Renal cortex interstitium (tissue), 11 donors: Measurements from ENCODE around the gene UBE2H. TPM values are rescaled to one million over a fixed set of nuclear protein-coding genes. Genes with fewer than 3 reads are reported as not detected.
"Not testable (repeated sequence)": the region's sequence is repeated elsewhere in the genome, so short reads cannot be mapped to it uniquely, and the experiment has no call there.

Experiments used
- DNase-seq, 11 donors: peaks; one replicate each; pipeline ENCODE4 v3.0.0-alpha.2; 2013; ENCODE audit warnings: low read depth in 9 of 11, low spot score in 4 of 11; ENCODE audit errors: extremely low read depth in 1 of 11
- polyA plus RNA-seq, 3 donors: library from polyadenylated mRNA; unstranded; fragments of 120-200 nt; gene quantifications; one replicate each; pipeline ENCODE4 v1.2.1, GENCODE V29; 2013; ENCODE audit not compliant: insufficient read length in 3 of 3

Gene UBE2H
- polyA plus RNA-seq, 3 donors = 110 to 126 (median 115) TPM

GRCh38 chr7:129804890-129805719 lies 147.7 kb downstream of the UBE2H start:
- no peak for DNase-seq

- DNase-seq = no peak
Measured at GRCh38 chr7:129804111-129804889, 148.5 kb downstream of the UBE2H start.

GRCh38 chr7:129803546-129804081 lies 149.1 kb downstream of the UBE2H start:
- no peak for DNase-seq

- DNase-seq = no peak
Measured at GRCh38 chr7:129801882-129802281, 150.9 kb downstream of the UBE2H start.

- no peak for DNase-seq
Measured at GRCh38 chr7:129800901-129801300, 151.9 kb downstream of the UBE2H start.

- no peak for DNase-seq
Measured at GRCh38 chr7:129799350-129799955, 153.3 kb downstream of the UBE2H start.

- DNase-seq = no peak
Measured at GRCh38 chr7:129798616-129799349, 154.0 kb downstream of the UBE2H start.

GRCh38 chr7:129797214-129797789 lies 155.5 kb downstream of the UBE2H start:
- DNase-seq = no peak

- DNase-seq = no peak
Measured at GRCh38 chr7:129796186-129796775, 156.5 kb downstream of the UBE2H start.

GRCh38 chr7:129794461-129794860 lies 158.3 kb downstream of the UBE2H start:
- not testable (repeated sequence) for DNase-seq

- DNase-seq = no peak
Measured at GRCh38 chr7:129793506-129794310, 159.1 kb downstream of the UBE2H start.

- no peak for DNase-seq
Measured at GRCh38 chr7:129792721-129793120, 160.0 kb downstream of the UBE2H start.

GRCh38 chr7:129790136-129790535 lies 162.6 kb downstream of the UBE2H start:
- DNase-seq = no peak

- DNase-seq = no peak
Measured at GRCh38 chr7:129789652-129790051, 163.1 kb downstream of the UBE2H start.

GRCh38 chr7:129789000-129789399 lies 163.8 kb downstream of the UBE2H start:
- no peak for DNase-seq

GRCh38 chr7:129786825-129787563 lies 165.8 kb downstream of the UBE2H start:
- no peak for DNase-seq
